Left lung (tissue), 10 donors: Measurements from ENCODE around the gene KRT38. TPM values are rescaled to one million over a fixed set of nuclear protein-coding genes. Genes with fewer than 3 reads are reported as not detected.

Source experiments
- ATAC-seq: fragments of 200-7000 bp; cut with Tn5 transposase; one replicate; pipeline ENCODE4 v1.9.1; 2020; ENCODE audit warnings: moderate library complexity
- DNase-seq, 4 donors: peaks; one replicate each; pipeline ENCODE4 v3.0.0-alpha.2; 2013 to 2020
- H3K27ac ChIP-seq, 2 donors: fragments of 200-600 bp; sonication (generic) in 1 of 2; one replicate each; pipeline versions ENCODE4 v1.5.0 to v1.8.0; 2020 to 2021
- H3K27me3 ChIP-seq, 2 donors: fragments of 200-600 bp; sonication (generic) in 1 of 2; one replicate each; pipeline versions ENCODE4 v1.5.0 to v1.8.0; 2020 to 2021
- H3K36me3 ChIP-seq, 2 donors: fragments of 200-600 bp; sonication (generic) in 1 of 2; one replicate each; pipeline versions ENCODE4 v1.5.0 to v1.8.0; 2020 to 2021
- H3K4me1 ChIP-seq, 2 donors: fragments of 200-600 bp; one replicate each; pipeline ENCODE4 v1.8.0; 2021
- H3K4me3 ChIP-seq, 2 donors: fragments of 200-600 bp; sonication (generic) in 1 of 2; one replicate each; pipeline versions ENCODE4 v1.5.0 to v1.8.0; 2020 to 2021; ENCODE audit warnings: mild to moderate bottlenecking in 1 of 2
- H3K9me3 ChIP-seq, 2 donors: fragments of 200-600 bp; sonication (generic) in 1 of 2; one replicate each; pipeline versions ENCODE4 v1.5.0 to v1.8.0; 2020 to 2021
- CTCF ChIP-seq, 2 donors: fragments of 200-600 bp; sonication (generic) in 1 of 2; IDR thresholded peaks; one replicate each; pipeline versions ENCODE4 v1.5.0 to v1.8.0; 2021; ENCODE audit warnings: antibody characterized with exemption in 2 of 2
- intact Hi-C, 2 donors: fragments of 100-400 bp; cut with DNase I; formaldehyde crosslinking; loops; one replicate each; pipeline versions ENCODE4 v1.11.2 to v1.14.2; 2022
- polyA plus RNA-seq, 6 donors: library from polyadenylated mRNA; unstranded; fragments of 120-200 nt; gene quantifications; one replicate each; pipeline ENCODE4 v1.2.1, GENCODE V29; 2013; ENCODE audit not compliant: insufficient read length in 6 of 6
- total RNA-seq, 2 donors: library from RNA; stranded (reverse); fragmentation: NEBNext Ultra II Directional; extraction: Animal tissue kit (Norgen Biotek cat#: 25700); gene quantifications; one replicate each; pipeline ENCODE4 v1.2.1, GENCODE V29; 2021
- donor health status: DM: no; HTN: yes; CAD: no.
- donor health status: DM: no; HTN: no; CAD: no.

Gene KRT38
- total and polyA plus RNA-seq, 8 donors = not detected

- DNase-seq (no peak), ATAC-seq (no peak)
- Histone ChIP-seq H3K27me3 (no peaks in the 10 kb centered on the region), H3K4me3 (no peak overlapping the region), H3K4me1 (no peaks in the 10 kb centered on the region), H3K27ac (no peak overlapping the region), H3K9me3 (no peaks in the 10 kb centered on the region), H3K36me3 (no peaks in the 10 kb centered on the region)
- intact Hi-C loops = no loop called here
- no peak for TF ChIP-seq CTCF (IDR thresholded peaks at IDR 0.05)
Measured at GRCh38 chr17:41480136-41480535, 39.4 kb upstream of the KRT38 start.

GRCh38 chr17:41478237-41478636, 37.5 kb upstream of the KRT38 start:
- intact Hi-C loops = no loop called here
- DNase-seq (no peak), ATAC-seq (no peak)
- TF ChIP-seq CTCF (IDR thresholded peaks at IDR 0.05) = no peak
- Histone ChIP-seq H3K4me1 (no peaks in the 10 kb centered on the region), H3K36me3 (no peaks in the 10 kb centered on the region), H3K4me3 (no peak overlapping the region), H3K9me3 (no peaks in the 10 kb centered on the region), H3K27ac (no peak overlapping the region), H3K27me3 (no peaks in the 10 kb centered on the region)

GRCh38 chr17:41476866-41477815, 36.4 kb upstream of the KRT38 start:
- DNase-seq = no peak
- Histone ChIP-seq H3K4me3 (no peak overlapping the region), H3K27me3 (no peaks in the 10 kb centered on the region), H3K36me3 (no peaks in the 10 kb centered on the region), H3K4me1 (no peaks in the 10 kb centered on the region), H3K9me3 (no peaks in the 10 kb centered on the region), H3K27ac (no peak overlapping the region)
- intact Hi-C loops = no loop called here
- no peak for ATAC-seq
- TF ChIP-seq CTCF (IDR thresholded peaks at IDR 0.05) = no peak

GRCh38 chr17:41475421-41475820, 34.6 kb upstream of the KRT38 start:
- no peak for TF ChIP-seq CTCF (IDR thresholded peaks at IDR 0.05)

GRCh38 chr17:41474863-41475262, 34.1 kb upstream of the KRT38 start:
- no peaks in the 10 kb centered on the region for H3K4me1 ChIP-seq
- H3K27me3 ChIP-seq = no peaks in the 10 kb centered on the region
- intact Hi-C loops = no loop called here
- no peak overlapping the region for H3K4me3 ChIP-seq
- no peak for TF ChIP-seq CTCF (IDR thresholded peaks at IDR 0.05)
- no peaks in the 10 kb centered on the region for H3K36me3 ChIP-seq
- no peak for DNase-seq
- H3K9me3 ChIP-seq = no peaks in the 10 kb centered on the region
- ATAC-seq = no peak
- H3K27ac ChIP-seq = no peak overlapping the region

More at GRCh38 chr17:41475421-41475820, 34.6 kb upstream of the KRT38 start:
- Histone ChIP-seq H3K9me3 (no peaks in the 10 kb centered on the region), H3K27ac (no peak overlapping the region), H3K4me1 (no peaks in the 10 kb centered on the region), H3K36me3 (no peaks in the 10 kb centered on the region), H3K27me3 (no peaks in the 10 kb centered on the region), H3K4me3 (no peak overlapping the region)
- intact Hi-C loops = no loop called here
- DNase-seq = no peak
- no peak for ATAC-seq
